HepG2 (cell line): ENCODE measurements around the gene COMMD2. TPM values are rescaled to one million over a fixed set of nuclear protein-coding genes. Genes with fewer than 3 reads are reported as not detected.

Source experiments
- ATAC-seq: fragments of 200-7000 bp; cut with Tn5 transposase; 3 replicates; pipeline ENCODE4 v1.9.1; 2020; ENCODE audit warnings: mild to moderate bottlenecking, moderate library complexity
- BruUV-seq: library from RNA; stranded (reverse); fragments of 400-500 nt; replicated peaks from 2 replicates; lab custom pipeline; 2021; lab: Mats Ljungman, UMichigan
- CTCF ChIA-PET: fragments of 300-600 bp; formaldehyde crosslinking; extraction: SDS; loops from one replicate; lab custom pipeline; 2021; ENCODE audit warnings: low total read pairs, inconsistent platforms, low intra/inter-chr PET ratio; lab: Yijun Ruan, JAX
- POLR2A ChIA-PET: fragments of 350-600 bp; sonication (Branson Sonifier 250); formaldehyde crosslinking; loops from one replicate; lab custom pipeline; 2020; ENCODE audit warnings: antibody characterized with exemption, inconsistent platforms; lab: Yijun Ruan, JAX
- DNase-seq: peaks from one replicate; pipeline ENCODE4 v3.0.0-alpha.2; 2015; ENCODE audit warnings: low spot score
- FAIRE-seq: peaks from 3 replicates; lab custom pipeline; 2011; peaks lifted over from hg19 to GRCh38; lab: Jason Lieb, UNC
- H2AFZ ChIP-seq: one replicate; pipeline ENCODE4 v1.6.1; 2011; ENCODE audit warnings: low read length, inconsistent platforms
- H3K27ac ChIP-seq: fragments of 300-600 bp; 3 replicates; pipeline ENCODE4 v1.8.0; 2011; ENCODE audit warnings: mixed run types, mild to moderate bottlenecking, mixed read lengths, low read length, inconsistent platforms; ENCODE audit not compliant: insufficient read depth; ENCODE audit errors: extremely low read length
- H3K27me3 ChIP-seq, 2 experiments: fragments of 200-600 bp in 1 of 2; 2 replicates in 1 of 2; 3 replicates in 1 of 2; pipeline versions ENCODE4 v1.6.0 to v1.8.0; 2011; ENCODE audit warnings: low read length in 2 of 2, mild to moderate bottlenecking in 2 of 2, moderate library complexity in 2 of 2, inconsistent platforms in 1 of 2; ENCODE audit not compliant: insufficient read depth in 2 of 2, control insufficient read depth in 1 of 2
- H3K36me3 ChIP-seq, 2 experiments: fragments of 200-600 bp in 1 of 2; replicated peaks in 1 of 2; 2 replicates in 1 of 2; 3 replicates in 1 of 2; pipeline versions ENCODE4 v1.5.1 to v1.8.0; 2011; ENCODE audit warnings: low read length in 2 of 2, inconsistent platforms in 1 of 2; ENCODE audit not compliant: insufficient read depth in 2 of 2, control insufficient read depth in 1 of 2
- H3K4me1 ChIP-seq: 2 replicates; pipeline ENCODE4 v1.5.1; 2012; ENCODE audit warnings: low read length, inconsistent platforms; ENCODE audit not compliant: insufficient read depth
- H3K4me2 ChIP-seq: 2 replicates; pipeline ENCODE4 v1.6.0; 2011; ENCODE audit warnings: low read depth, low read length, inconsistent platforms
- H3K4me3 ChIP-seq, 3 experiments: fragments of 200-600 bp in 1 of 3; sonication (generic), shearing (Covaris generic) in 1 of 3; replicated peaks in 1 of 3; 2 replicates each; pipeline ENCODE4 v1.5.1; 2011 to 2016; ENCODE audit warnings: low read length in 3 of 3, inconsistent platforms in 2 of 3, low read depth in 2 of 3, mild to moderate bottlenecking in 2 of 3, control low read depth in 1 of 3, mixed read lengths in 1 of 3; ENCODE audit not compliant: insufficient read depth in 1 of 3
- H3K79me2 ChIP-seq: one replicate; pipeline ENCODE4 v1.6.1; 2011; ENCODE audit warnings: low read length, inconsistent platforms; ENCODE audit not compliant: insufficient read depth
- H3K9ac ChIP-seq: 2 replicates; pipeline ENCODE4 v1.6.0; 2011; ENCODE audit warnings: mild to moderate bottlenecking, low read depth, low read length, inconsistent platforms; ENCODE audit not compliant: insufficient read depth
- H3K9me3 ChIP-seq: 2 replicates; pipeline ENCODE4 v1.5.1; 2012; ENCODE audit warnings: mild to moderate bottlenecking, low read length
- H4K20me1 ChIP-seq: 2 replicates; pipeline ENCODE4 v1.6.0; 2011; ENCODE audit warnings: inconsistent platforms, mild to moderate bottlenecking, low read length, moderate library complexity; ENCODE audit not compliant: insufficient read depth
- ASH2L ChIP-seq: fragments of 300-600, 200-600 bp; sonication (generic); IDR thresholded peaks from 2 replicates; pipeline ENCODE4 v1.7.0; 2017; ENCODE audit warnings: low read depth, mild to moderate bottlenecking, moderate library complexity, mixed read lengths, low read length; ENCODE audit not compliant: insufficient read length
- HOXA3 ChIP-seq: sonication (generic); formaldehyde crosslinking; IDR thresholded peaks from 2 replicates; pipeline ENCODE4 v1.5.0; 2020; ENCODE audit warnings: missing genetic modification reagents
- NR2F1 ChIP-seq, 2 experiments: fragments of 450-650 bp in 1 of 2; formaldehyde crosslinking in 1 of 2; IDR thresholded peaks; 2 replicates each; pipeline versions ENCODE4 v1.5.0 to v1.6.1; 2016 to 2020; ENCODE audit warnings: mild to moderate bottlenecking in 1 of 2, missing compliant biosample characterization in 1 of 2, missing genetic modification reagents in 1 of 2, moderate library complexity in 1 of 2
- PLRG1 ChIP-seq: fragments of 450-650 bp; conservative IDR thresholded peaks from 2 replicates; pipeline ENCODE4 v1.6.1; 2016
- SRSF4 ChIP-seq: fragments of 200-400 bp; formaldehyde crosslinking; IDR thresholded peaks from one replicate; pipeline ENCODE4 v1.6.1; 2018; ENCODE audit warnings: mild to moderate bottlenecking, low read depth, low read length, moderate library complexity; ENCODE audit not compliant: poor library complexity, severe bottlenecking
- ZSCAN12 ChIP-seq: sonication (generic); formaldehyde crosslinking; IDR thresholded peaks from 2 replicates; pipeline ENCODE4 v1.9.0; 2021; ENCODE audit warnings: mild to moderate bottlenecking, missing genetic modification reagents
- WGBS: methylation state at CpG from one replicate; pipeline ENCODE4 v1.1.6; 2017; ENCODE audit warnings: low lambda C conversion rate; 5-methylcytosine and 5-hydroxymethylcytosine counted together
- in situ Hi-C: cut with HindIII; loops from 2 replicates; pipeline ENCODE4 v1.10.0; 2017; ENCODE audit warnings: low pct_unique_long_range_greater_than_20kb; ENCODE audit not compliant: extremely low pct_ligation_motif_present
- intact Hi-C: fragments of 100-400 bp; cut with micrococcal nuclease; formaldehyde crosslinking; loops from one replicate; pipeline ENCODE4 v1.10.0; 2022; ENCODE audit not compliant: unreplicated experiment
- polyA plus RNA-seq, 8 experiments: library from polyadenylated mRNA; depleted of rRNA in 3 of 8; stranded (reverse) in 7 of 8; unstranded in 1 of 8; fragments of >200 nt; fragmentation: Illumina TruSeq in 4 of 8; extraction: Trizol in 4 of 8; gene quantifications; 2 replicates each; pipeline versions ENCODE4 v1.2.1 to v1.2.3, GENCODE V29; 2011 to 2016; ENCODE audit warnings: low read depth in 4 of 8, missing spikeins in 1 of 8, mixed read lengths in 1 of 8; ENCODE audit not compliant: insufficient read depth in 1 of 8
- total RNA-seq, 5 experiments: library from RNA; depleted of rRNA; stranded (reverse); fragments of >200 nt; fragmentation: Illumina TruSeq; extraction: Trizol; gene quantifications; 2 replicates each; pipeline ENCODE4 v1.2.3, GENCODE V29; 2016; ENCODE audit warnings: low read depth in 1 of 5
- TF ChIP-seq, protein P1 (sequence below): sonication (generic); formaldehyde crosslinking; IDR thresholded peaks from 2 replicates; pipeline ENCODE4 v1.4.0; 2020; ENCODE audit warnings: missing genetic modification reagents, borderline replicate concordance

Gene COMMD2
- total and polyA plus RNA-seq, 2 of the 13 experiments (the other 11 are each of a cell fraction or from before 2014, with no cell fraction given) = 33.0 to 57.6 TPM

- no peaks in the 10 kb centered on the region for H3K9me3 ChIP-seq
- H3K79me2 ChIP-seq = peaks cover 15% of the 10 kb centered on the region
- CTCF ChIA-PET = interaction anchor here (1.1 kb wide), 1 partner anchor 221 kb away, joined by 5 read pairs; no protein-coding TSS in a partner anchor
- peak overlapping the region; percentile 86 for H3K9ac ChIP-seq
- peak overlapping the region; percentile 87 for H3K4me2 ChIP-seq
- in situ Hi-C loops = no loop called here
- WGBS = 14% methylated on average over 4 of the region's 4 CpGs
- peak overlapping the region; percentile 67 for H3K27ac ChIP-seq
- DNase-seq (no peak), FAIRE-seq (no peak), ATAC-seq (no peak)
- H3K27me3 ChIP-seq = no peaks in the 10 kb centered on the region; a peak in 1 of 5 replicates
- peaks cover 5 to 19% of the 10 kb centered on the region in 2 experiments; a peak in 4 of 5 replicates for H3K36me3 ChIP-seq
- H4K20me1 ChIP-seq = no peaks in the 10 kb centered on the region
- H3K4me3 ChIP-seq = peak overlapping the region; percentile 88 to 99 (median 97)
- intact Hi-C loops = loop anchor here (5.0 kb wide), 2 partner anchors 61 to 219 kb away; partner anchors contain the start of gene RNF13
- POLR2A ChIA-PET = interaction anchor here (0.7 to 0.9 kb wide), 2 partner anchors 110 to 303 kb away, joined by 3 read pairs; no protein-coding TSS in a partner anchor
- peaks cover 25% of the 10 kb centered on the region for H3K4me1 ChIP-seq
- peak overlapping the region; percentile 92 for H2AFZ ChIP-seq
- no peak for TF ChIP-seq ASH2L
- no peak for TF ChIP-seq PLRG1
- TF ChIP-seq SRSF4 = no peak
- TF ChIP-seq, protein P1, sequence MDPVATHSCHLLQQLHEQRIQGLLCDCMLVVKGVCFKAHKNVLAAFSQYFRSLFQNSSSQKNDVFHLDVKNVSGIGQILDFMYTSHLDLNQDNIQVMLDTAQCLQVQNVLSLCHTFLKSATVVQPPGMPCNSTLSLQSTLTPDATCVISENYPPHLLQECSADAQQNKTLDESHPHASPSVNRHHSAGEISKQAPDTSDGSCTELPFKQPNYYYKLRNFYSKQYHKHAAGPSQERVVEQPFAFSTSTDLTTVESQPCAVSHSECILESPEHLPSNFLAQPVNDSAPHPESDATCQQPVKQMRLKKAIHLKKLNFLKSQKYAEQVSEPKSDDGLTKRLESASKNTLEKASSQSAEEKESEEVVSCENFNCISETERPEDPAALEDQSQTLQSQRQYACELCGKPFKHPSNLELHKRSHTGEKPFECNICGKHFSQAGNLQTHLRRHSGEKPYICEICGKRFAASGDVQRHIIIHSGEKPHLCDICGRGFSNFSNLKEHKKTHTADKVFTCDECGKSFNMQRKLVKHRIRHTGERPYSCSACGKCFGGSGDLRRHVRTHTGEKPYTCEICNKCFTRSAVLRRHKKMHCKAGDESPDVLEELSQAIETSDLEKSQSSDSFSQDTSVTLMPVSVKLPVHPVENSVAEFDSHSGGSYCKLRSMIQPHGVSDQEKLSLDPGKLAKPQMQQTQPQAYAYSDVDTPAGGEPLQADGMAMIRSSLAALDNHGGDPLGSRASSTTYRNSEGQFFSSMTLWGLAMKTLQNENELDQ = no peak
- TF ChIP-seq ZSCAN12 (CRISPR knock-in tag) = no peak
- no peak for TF ChIP-seq NR2F1 (CRISPR knock-in tag; IDR thresholded peaks at IDR 0.05)
- no peak for TF ChIP-seq HOXA3
- BruUV-seq = no TSS peak
Observed at GRCh38 chr3:149751551-149751950, 738 bp downstream of the COMMD2 start.
